ENCODE measurements around the gene AREG.

Gene AREG

DNA sequence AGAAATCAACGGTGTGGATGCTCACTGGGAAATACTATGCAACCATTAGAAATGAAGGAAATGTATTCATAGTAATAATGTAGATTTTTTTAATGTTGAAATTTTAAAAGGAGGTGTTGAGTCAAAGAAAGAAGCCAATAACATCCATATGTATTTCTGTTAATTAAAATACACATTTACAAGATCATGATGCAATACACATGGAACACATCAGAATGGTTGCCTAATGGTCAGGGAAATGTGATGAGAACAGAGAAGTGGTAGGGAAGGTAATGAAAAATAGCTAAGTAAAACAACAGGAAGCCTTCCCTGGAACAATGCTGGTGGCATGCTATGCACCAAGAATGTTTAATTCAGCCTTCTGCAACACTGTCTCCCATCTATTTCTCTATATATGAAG is 18.2 kb downstream of the AREG start:
- H3K9me3 ChIP-seq (replicated peaks; ENCODE audit: insufficient read depth, low read length): no peaks in the 10 kb centered on the region
- no peaks in the 10 kb centered on the region for H3K4me1 ChIP-seq (ENCODE audit: low read length)
- H3K27me3 ChIP-seq (replicated peaks; ENCODE audit: insufficient read depth, low read length): no peaks in the 10 kb centered on the region
- no peaks in the 10 kb centered on the region for H4K20me1 ChIP-seq (ENCODE audit: insufficient read depth, low read length)
- H3K4me2 ChIP-seq (ENCODE audit: low read depth, low read length): no peak overlapping the region
- no peak overlapping the region for H2AFZ ChIP-seq (ENCODE audit: low read length)
- TF ChIP-seq EZH2phosphoT487 (IDR thresholded peaks at IDR 0.05; ENCODE audit: low read length) (no peak), EZH2 (optimal IDR thresholded peaks at IDR 0.05; ENCODE audit: low read depth, low read length) (no peak)
- TF ChIP-seq, protein P1, sequence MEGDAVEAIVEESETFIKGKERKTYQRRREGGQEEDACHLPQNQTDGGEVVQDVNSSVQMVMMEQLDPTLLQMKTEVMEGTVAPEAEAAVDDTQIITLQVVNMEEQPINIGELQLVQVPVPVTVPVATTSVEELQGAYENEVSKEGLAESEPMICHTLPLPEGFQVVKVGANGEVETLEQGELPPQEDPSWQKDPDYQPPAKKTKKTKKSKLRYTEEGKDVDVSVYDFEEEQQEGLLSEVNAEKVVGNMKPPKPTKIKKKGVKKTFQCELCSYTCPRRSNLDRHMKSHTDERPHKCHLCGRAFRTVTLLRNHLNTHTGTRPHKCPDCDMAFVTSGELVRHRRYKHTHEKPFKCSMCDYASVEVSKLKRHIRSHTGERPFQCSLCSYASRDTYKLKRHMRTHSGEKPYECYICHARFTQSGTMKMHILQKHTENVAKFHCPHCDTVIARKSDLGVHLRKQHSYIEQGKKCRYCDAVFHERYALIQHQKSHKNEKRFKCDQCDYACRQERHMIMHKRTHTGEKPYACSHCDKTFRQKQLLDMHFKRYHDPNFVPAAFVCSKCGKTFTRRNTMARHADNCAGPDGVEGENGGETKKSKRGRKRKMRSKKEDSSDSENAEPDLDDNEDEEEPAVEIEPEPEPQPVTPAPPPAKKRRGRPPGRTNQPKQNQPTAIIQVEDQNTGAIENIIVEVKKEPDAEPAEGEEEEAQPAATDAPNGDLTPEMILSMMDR (IDR thresholded peaks at IDR 0.05; ENCODE audit: low read length): no peak
- H3F3A ChIP-seq (ENCODE audit: insufficient read depth, low read length): no peaks in the 10 kb centered on the region
- no peaks in the 10 kb centered on the region for H3K9me2 ChIP-seq (replicated peaks; ENCODE audit: insufficient read depth, low read length)
- H3K36me3 ChIP-seq (replicated peaks; ENCODE audit: insufficient read depth, low read length): no peaks in the 10 kb centered on the region
- no peak overlapping the region for H3K4me3 ChIP-seq (ENCODE audit: low read length)
- H3K79me2 ChIP-seq (ENCODE audit: low read length): no peaks in the 10 kb centered on the region
- no peak overlapping the region for H3K27ac ChIP-seq (ENCODE audit: low read length)
- no peak for DNase-seq
- H3K9ac ChIP-seq (ENCODE audit: low read length): no peak overlapping the region

DNA sequence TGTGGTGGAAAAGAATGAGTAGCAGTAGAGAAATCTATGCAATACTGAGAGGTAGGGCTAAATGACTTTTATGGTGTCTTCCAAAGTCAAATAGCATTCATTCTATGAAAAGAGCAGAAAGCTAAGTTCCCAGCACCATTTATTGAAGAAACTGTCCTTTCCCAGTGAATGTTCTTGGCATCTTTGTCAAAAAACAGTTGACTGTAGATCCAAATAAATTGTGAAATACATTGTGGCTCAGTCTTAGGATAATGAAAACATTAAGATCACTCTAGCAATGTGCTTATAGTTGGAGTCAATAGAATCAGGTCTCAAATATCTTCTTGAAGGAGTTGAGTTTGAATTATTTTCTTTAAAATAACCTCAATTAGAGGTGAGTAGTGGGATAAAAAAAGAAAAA is 19.4 kb downstream of the AREG start:
- Histone ChIP-seq H3F3A (ENCODE audit: insufficient read depth, low read length) (no peaks in the 10 kb centered on the region), H3K9me2 (replicated peaks; ENCODE audit: insufficient read depth, low read length) (no peaks in the 10 kb centered on the region), H3K4me2 (ENCODE audit: low read depth, low read length) (no peak overlapping the region), H3K27ac (ENCODE audit: low read length) (no peak overlapping the region), H2AFZ (ENCODE audit: low read length) (no peak overlapping the region), H3K36me3 (replicated peaks; ENCODE audit: insufficient read depth, low read length) (no peaks in the 10 kb centered on the region), H3K4me1 (ENCODE audit: low read length) (no peaks in the 10 kb centered on the region), H3K27me3 (replicated peaks; ENCODE audit: insufficient read depth, low read length) (no peaks in the 10 kb centered on the region), H3K9me3 (replicated peaks; ENCODE audit: insufficient read depth, low read length) (no peaks in the 10 kb centered on the region), H3K9ac (ENCODE audit: low read length) (no peak overlapping the region), H4K20me1 (ENCODE audit: insufficient read depth, low read length) (no peaks in the 10 kb centered on the region), H3K79me2 (ENCODE audit: low read length) (no peaks in the 10 kb centered on the region), H3K4me3 (ENCODE audit: low read length) (no peak overlapping the region)
- TF ChIP-seq EZH2phosphoT487 (IDR thresholded peaks at IDR 0.05; ENCODE audit: low read length) (no peak), EZH2 (optimal IDR thresholded peaks at IDR 0.05; ENCODE audit: low read depth, low read length) (no peak)
- TF ChIP-seq, protein P1 (IDR thresholded peaks at IDR 0.05; ENCODE audit: low read length): no peak
- no peak for DNase-seq

DNA sequence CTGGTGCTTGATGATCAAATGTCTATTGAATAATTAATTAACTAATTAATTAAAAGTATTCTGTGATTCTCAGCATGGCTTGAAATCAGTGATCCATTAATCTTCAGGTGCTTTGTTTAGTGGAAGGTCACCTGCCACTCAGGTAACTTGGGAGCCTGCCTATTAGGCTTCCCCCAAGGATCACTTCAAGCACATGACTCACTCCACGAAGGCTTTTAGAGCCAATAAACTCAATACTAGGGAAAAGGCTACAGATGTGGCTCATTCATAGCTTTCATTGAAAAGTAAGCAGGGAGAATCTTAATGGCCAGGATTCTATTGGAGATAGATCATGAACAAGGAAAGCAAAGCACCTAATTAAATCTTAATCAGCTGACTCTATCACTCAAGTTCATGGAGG is 21.3 kb downstream of the AREG start:
- Histone ChIP-seq H3K9me2 (replicated peaks; ENCODE audit: insufficient read depth, low read length) (no peaks in the 10 kb centered on the region), H3K79me2 (ENCODE audit: low read length) (no peaks in the 10 kb centered on the region), H3F3A (ENCODE audit: insufficient read depth, low read length) (no peaks in the 10 kb centered on the region), H2AFZ (ENCODE audit: low read length) (no peak overlapping the region), H3K27me3 (replicated peaks; ENCODE audit: insufficient read depth, low read length) (no peaks in the 10 kb centered on the region), H3K9me3 (replicated peaks; ENCODE audit: insufficient read depth, low read length) (no peaks in the 10 kb centered on the region), H3K4me3 (ENCODE audit: low read length) (no peak overlapping the region), H4K20me1 (ENCODE audit: insufficient read depth, low read length) (no peaks in the 10 kb centered on the region), H3K27ac (ENCODE audit: low read length) (no peak overlapping the region), H3K36me3 (replicated peaks; ENCODE audit: insufficient read depth, low read length) (no peaks in the 10 kb centered on the region), H3K4me2 (ENCODE audit: low read depth, low read length) (no peak overlapping the region), H3K9ac (ENCODE audit: low read length) (no peak overlapping the region), H3K4me1 (ENCODE audit: low read length) (no peaks in the 10 kb centered on the region)
- TF ChIP-seq EZH2phosphoT487 (IDR thresholded peaks at IDR 0.05; ENCODE audit: low read length) (no peak), EZH2 (optimal IDR thresholded peaks at IDR 0.05; ENCODE audit: low read depth, low read length) (no peak)
- TF ChIP-seq, protein P1 (IDR thresholded peaks at IDR 0.05; ENCODE audit: low read length): no peak
- no peak for DNase-seq
